GM12878 (cell line): Measurements from ENCODE around the gene CHDH. TPM values are rescaled to one million over a fixed set of nuclear protein-coding genes. Genes with fewer than 3 reads are reported as not detected.
A peak's percentile ranks its signal among the peaks of the same experiment; 100 is the strongest.

Experiments used
- ATF7 ChIP-seq: fragments of 450-650 bp; IDR thresholded peaks from 2 replicates; pipeline ENCODE4 v1.6.1; 2016; ENCODE audit warnings: low read depth, mild to moderate bottlenecking
- BCL11A ChIP-seq: IDR thresholded peaks from 2 replicates; pipeline ENCODE4 v1.6.1; 2011; ENCODE audit warnings: low read depth, low read length
- CHD2 ChIP-seq: IDR thresholded peaks from 2 replicates; pipeline ENCODE4 v1.6.1; 2011; ENCODE audit warnings: low read depth, low read length, improper control_type of control experiment, borderline replicate concordance
- FOXK2 ChIP-seq: fragments of 450-650 bp; IDR thresholded peaks from 2 replicates; pipeline ENCODE4 v1.6.1; 2017; ENCODE audit warnings: mild to moderate bottlenecking, moderate library complexity
- FOXM1 ChIP-seq: IDR thresholded peaks from 2 replicates; pipeline ENCODE4 v1.6.1; 2012; ENCODE audit warnings: low read depth, mild to moderate bottlenecking, inconsistent platforms, low read length, moderate library complexity
- IKZF1 ChIP-seq: fragments of 450-650 bp; conservative IDR thresholded peaks from 2 replicates; pipeline ENCODE4 v1.6.1; 2017; ENCODE audit warnings: antibody characterized with exemption, mild to moderate bottlenecking
- IRF4 ChIP-seq: IDR thresholded peaks from 2 replicates; pipeline ENCODE4 v1.6.1; 2011; ENCODE audit warnings: low read depth, low read length
- JUNB ChIP-seq: IDR thresholded peaks from 2 replicates; pipeline ENCODE4 v1.6.1; 2016; ENCODE audit warnings: antibody characterized with exemption, mild to moderate bottlenecking
- JUND ChIP-seq: IDR thresholded peaks from 2 replicates; pipeline ENCODE4 v1.6.1; 2012; ENCODE audit warnings: low read depth, mild to moderate bottlenecking, low read length, improper control_type of control experiment, moderate library complexity
- MYB ChIP-seq: fragments of 150-350 bp; IDR thresholded peaks from 2 replicates; pipeline ENCODE4 v1.6.1; 2014; ENCODE audit warnings: mild to moderate bottlenecking, low read depth, low read length, borderline replicate concordance
- MYC ChIP-seq: IDR thresholded peaks from 2 replicates; pipeline ENCODE4 v1.6.1; 2011; ENCODE audit warnings: mild to moderate bottlenecking, low read length, moderate library complexity, inconsistent platforms; ENCODE audit not compliant: insufficient read depth, insufficient replicate concordance, insufficient read length, severe bottlenecking
- NBN ChIP-seq: fragments of 450-650 bp; IDR thresholded peaks from 2 replicates; pipeline ENCODE4 v1.6.1; 2016
- NR2C1 ChIP-seq: fragments of 450-650 bp; IDR thresholded peaks from 2 replicates; pipeline ENCODE4 v1.6.1; 2017; ENCODE audit warnings: antibody characterized with exemption, mild to moderate bottlenecking, moderate library complexity
- PAX5 ChIP-seq: IDR thresholded peaks from 2 replicates; pipeline ENCODE4 v1.6.1; 2011; ENCODE audit warnings: low read depth, low read length, borderline replicate concordance
- RAD51 ChIP-seq: fragments of 450-650 bp; IDR thresholded peaks from 2 replicates; pipeline ENCODE4 v1.6.1; 2016; ENCODE audit warnings: moderate library complexity, mild to moderate bottlenecking, inconsistent platforms
- RBBP5 ChIP-seq: fragments of 200-600 bp; sonication (generic); conservative IDR thresholded peaks from 2 replicates; pipeline ENCODE4 v1.6.1; 2016
- SIX5 ChIP-seq: IDR thresholded peaks from 2 replicates; pipeline ENCODE4 v1.6.1; 2011; ENCODE audit warnings: mild to moderate bottlenecking, low read depth, low read length, moderate library complexity; ENCODE audit not compliant: severe bottlenecking
- SMC3 ChIP-seq: IDR thresholded peaks from 2 replicates; pipeline ENCODE4 v1.6.1; 2011; ENCODE audit warnings: low read length, improper control_type of control experiment, borderline replicate concordance
- SP1 ChIP-seq: IDR thresholded peaks from one replicate; pipeline ENCODE4 v1.6.1; 2011; ENCODE audit warnings: low read depth, low read length
- SRF ChIP-seq, 2 experiments: IDR thresholded peaks; 2 replicates each; pipeline ENCODE4 v1.6.1; 2011; ENCODE audit warnings: low read depth in 2 of 2, low read length in 2 of 2, mild to moderate bottlenecking in 1 of 2, moderate library complexity in 1 of 2
- TAF1 ChIP-seq: IDR thresholded peaks from 2 replicates; pipeline ENCODE4 v1.6.1; 2011; ENCODE audit warnings: mild to moderate bottlenecking, low read depth, low read length, borderline replicate concordance
- ZNF384 ChIP-seq: IDR thresholded peaks from 2 replicates; pipeline ENCODE4 v1.6.1; 2012; ENCODE audit warnings: low read depth, mild to moderate bottlenecking, low read length, improper control_type of control experiment, borderline replicate concordance
- polyA plus RNA-seq, 11 experiments: library from polyadenylated mRNA; depleted of rRNA in 4 of 11; unstranded in 6 of 11; stranded (reverse) in 5 of 11; fragments of >200 nt; fragmentation: Nextera tagmentation in 4 of 11; fragmentation: Illumina TruSeq in 1 of 11; extraction: Ambion mirVana in 4 of 11; extraction: Trizol in 1 of 11; gene quantifications; 1 replicate in 1 of 11; 2 replicates in 10 of 11; pipeline versions ENCODE4 v1.2.1 to v1.2.3, GENCODE V29; 2011 to 2016; ENCODE audit warnings: inconsistent platforms in 2 of 11, missing spikeins in 2 of 11, low read depth in 1 of 11
- total RNA-seq, 4 experiments: library from RNA; depleted of rRNA in 3 of 4; stranded (reverse); fragments of >200 nt in 3 of 4; fragmentation: Illumina TruSeq in 1 of 4; extraction: Trizol in 1 of 4; gene quantifications; 2 replicates each; pipeline versions ENCODE4 v1.2.1 to v1.2.3, GENCODE V29; 2013 to 2021
- TF ChIP-seq, protein P1 (sequence below): IDR thresholded peaks from 2 replicates; pipeline ENCODE4 v1.6.1; 2011; ENCODE audit warnings: borderline replicate concordance, low read depth, mild to moderate bottlenecking, moderate library complexity, mixed read lengths, low read length; ENCODE audit not compliant: insufficient read depth; ENCODE audit errors: extremely low read length
- TF ChIP-seq, protein P2 (sequence below): IDR thresholded peaks from 2 replicates; pipeline ENCODE4 v1.6.1; 2011; ENCODE audit warnings: low read depth, mild to moderate bottlenecking, low read length, moderate library complexity, borderline replicate concordance; ENCODE audit errors: extremely low read depth
- TF ChIP-seq, protein P3 (sequence below): fragments of 450-650 bp; formaldehyde crosslinking; IDR thresholded peaks from 2 replicates; pipeline ENCODE4 v1.4.0; 2022; ENCODE audit warnings: mild to moderate bottlenecking, moderate library complexity
- TF ChIP-seq, protein P4 (sequence below): fragments of 450-650 bp; IDR thresholded peaks from 2 replicates; pipeline ENCODE4 v1.6.1; 2017; ENCODE audit warnings: mild to moderate bottlenecking

Gene CHDH
- total and polyA plus RNA-seq, 10 of the 15 experiments (the other 5 are each of a cell fraction or from before 2014, with no cell fraction given), result 0.95 to 8.3 (median 2.9) TPM

DNA sequence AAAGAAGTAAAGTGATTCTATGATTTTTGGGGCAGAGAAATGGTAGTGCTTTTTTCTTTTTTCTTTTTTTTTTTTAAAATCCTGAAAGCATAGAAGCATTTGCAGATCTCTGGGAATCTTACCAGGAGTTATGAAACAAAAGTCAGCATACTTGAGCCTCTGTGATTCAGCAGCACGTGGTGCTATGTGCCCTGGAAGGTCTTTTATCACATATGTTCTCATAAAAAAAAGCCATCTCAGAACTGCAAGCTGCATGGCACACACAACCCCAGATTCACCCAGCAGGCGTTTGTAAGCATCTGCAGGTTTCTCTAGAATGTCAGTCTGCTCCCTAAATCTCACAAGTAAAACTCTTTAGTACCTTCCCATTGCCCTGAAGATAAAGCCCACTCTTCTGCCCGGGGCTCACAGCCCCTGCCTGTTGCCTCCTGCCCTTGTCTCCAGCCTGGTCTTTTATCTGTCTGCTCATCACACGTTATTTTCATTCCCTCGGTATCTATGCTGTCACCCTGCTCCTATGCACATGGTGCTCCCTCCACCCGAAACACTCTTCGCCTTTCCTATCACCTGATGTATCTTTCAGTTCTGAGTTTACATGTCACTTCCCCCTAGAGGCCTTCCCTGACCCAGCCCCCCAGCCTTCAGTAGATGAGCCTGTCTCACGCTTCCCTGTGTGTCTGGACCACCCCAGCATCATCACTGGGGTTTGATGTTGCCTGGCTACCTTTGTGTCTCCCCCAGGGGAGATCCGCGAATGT is 72.4 kb downstream of the CHDH start (continued):
- TF ChIP-seq, protein P1, sequence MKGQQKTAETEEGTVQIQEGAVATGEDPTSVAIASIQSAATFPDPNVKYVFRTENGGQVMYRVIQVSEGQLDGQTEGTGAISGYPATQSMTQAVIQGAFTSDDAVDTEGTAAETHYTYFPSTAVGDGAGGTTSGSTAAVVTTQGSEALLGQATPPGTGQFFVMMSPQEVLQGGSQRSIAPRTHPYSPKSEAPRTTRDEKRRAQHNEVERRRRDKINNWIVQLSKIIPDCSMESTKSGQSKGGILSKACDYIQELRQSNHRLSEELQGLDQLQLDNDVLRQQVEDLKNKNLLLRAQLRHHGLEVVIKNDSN, result no peak
- TF ChIP-seq SMC3 (no peak), JUNB (peak; percentile 41; the same call in 1 of the 2 replicates), TAF1 (no peak), JUND (no peak), SP1 (no peak), IRF4 (peak; percentile 76; the same call in 1 of the 2 replicates), IKZF1 (peak; percentile 78), FOXM1 (no peak), SIX5 (no peak), RAD51 (peak; percentile 62; the same call in 1 of the 2 replicates), MYB (no peak), MYC (peak; percentile 42), SRF (IDR thresholded peaks at IDR 0.05; ENCODE audit: low read depth in 2 of 2, low read length in 2 of 2) (no peak), BCL11A (0 out of 2 replicates have a peak, but pooled peaks have one; percentile 41), CHD2 (peak; percentile 80; the same call in 1 of the 2 replicates), PAX5 (peak; percentile 54; the same call in 1 of the 2 replicates), NBN (peak; percentile 91), RBBP5 (no peak), ATF7 (peak; percentile 85), NR2C1 (no peak), FOXK2 (peak; percentile 22; the same call in 1 of the 2 replicates), ZNF384 (no peak)
- TF ChIP-seq, protein P2, sequence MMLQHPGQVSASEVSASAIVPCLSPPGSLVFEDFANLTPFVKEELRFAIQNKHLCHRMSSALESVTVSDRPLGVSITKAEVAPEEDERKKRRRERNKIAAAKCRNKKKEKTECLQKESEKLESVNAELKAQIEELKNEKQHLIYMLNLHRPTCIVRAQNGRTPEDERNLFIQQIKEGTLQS, result no peak
- TF ChIP-seq, protein P3, sequence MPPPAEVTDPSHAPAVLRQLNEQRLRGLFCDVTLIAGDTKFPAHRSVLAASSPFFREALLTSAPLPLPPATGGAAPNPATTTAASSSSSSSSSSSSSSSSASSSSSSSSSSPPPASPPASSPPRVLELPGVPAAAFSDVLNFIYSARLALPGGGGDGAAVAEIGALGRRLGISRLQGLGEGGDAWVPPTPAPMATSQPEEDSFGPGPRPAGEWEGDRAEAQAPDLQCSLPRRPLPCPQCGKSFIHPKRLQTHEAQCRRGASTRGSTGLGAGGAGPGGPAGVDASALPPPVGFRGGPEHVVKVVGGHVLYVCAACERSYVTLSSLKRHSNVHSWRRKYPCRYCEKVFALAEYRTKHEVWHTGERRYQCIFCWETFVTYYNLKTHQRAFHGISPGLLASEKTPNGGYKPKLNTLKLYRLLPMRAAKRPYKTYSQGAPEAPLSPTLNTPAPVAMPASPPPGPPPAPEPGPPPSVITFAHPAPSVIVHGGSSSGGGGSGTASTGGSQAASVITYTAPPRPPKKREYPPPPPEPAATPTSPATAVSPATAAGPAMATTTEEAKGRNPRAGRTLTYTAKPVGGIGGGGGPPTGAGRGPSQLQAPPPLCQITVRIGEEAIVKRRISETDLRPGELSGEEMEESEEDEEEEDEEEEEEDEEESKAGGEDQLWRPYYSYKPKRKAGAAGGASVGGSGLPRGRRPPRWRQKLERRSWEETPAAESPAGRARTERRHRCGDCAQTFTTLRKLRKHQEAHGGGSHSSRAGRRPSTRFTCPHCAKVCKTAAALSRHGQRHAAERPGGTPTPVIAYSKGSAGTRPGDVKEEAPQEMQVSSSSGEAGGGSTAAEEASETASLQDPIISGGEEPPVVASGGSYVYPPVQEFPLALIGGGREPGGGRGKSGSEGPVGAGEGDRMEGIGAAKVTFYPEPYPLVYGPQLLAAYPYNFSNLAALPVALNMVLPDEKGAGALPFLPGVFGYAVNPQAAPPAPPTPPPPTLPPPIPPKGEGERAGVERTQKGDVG (CRISPR knock-in tag), result no peak
- TF ChIP-seq, protein P4, sequence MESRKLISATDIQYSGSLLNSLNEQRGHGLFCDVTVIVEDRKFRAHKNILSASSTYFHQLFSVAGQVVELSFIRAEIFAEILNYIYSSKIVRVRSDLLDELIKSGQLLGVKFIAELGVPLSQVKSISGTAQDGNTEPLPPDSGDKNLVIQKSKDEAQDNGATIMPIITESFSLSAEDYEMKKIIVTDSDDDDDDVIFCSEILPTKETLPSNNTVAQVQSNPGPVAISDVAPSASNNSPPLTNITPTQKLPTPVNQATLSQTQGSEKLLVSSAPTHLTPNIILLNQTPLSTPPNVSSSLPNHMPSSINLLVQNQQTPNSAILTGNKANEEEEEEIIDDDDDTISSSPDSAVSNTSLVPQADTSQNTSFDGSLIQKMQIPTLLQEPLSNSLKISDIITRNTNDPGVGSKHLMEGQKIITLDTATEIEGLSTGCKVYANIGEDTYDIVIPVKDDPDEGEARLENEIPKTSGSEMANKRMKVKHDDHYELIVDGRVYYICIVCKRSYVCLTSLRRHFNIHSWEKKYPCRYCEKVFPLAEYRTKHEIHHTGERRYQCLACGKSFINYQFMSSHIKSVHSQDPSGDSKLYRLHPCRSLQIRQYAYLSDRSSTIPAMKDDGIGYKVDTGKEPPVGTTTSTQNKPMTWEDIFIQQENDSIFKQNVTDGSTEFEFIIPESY, result no peak
